Measurements from ENCODE around the gene ZBTB24. TPM values are rescaled to one million over a fixed set of nuclear protein-coding genes. Genes with fewer than 3 reads are reported as not detected.

The ZBTB24 gene
- total and polyA plus RNA-seq, 2 donors (not counting 3 experiments of a cell fraction or from before 2014, with no cell fraction given), result 1.9 to 6.2 TPM

DNA sequence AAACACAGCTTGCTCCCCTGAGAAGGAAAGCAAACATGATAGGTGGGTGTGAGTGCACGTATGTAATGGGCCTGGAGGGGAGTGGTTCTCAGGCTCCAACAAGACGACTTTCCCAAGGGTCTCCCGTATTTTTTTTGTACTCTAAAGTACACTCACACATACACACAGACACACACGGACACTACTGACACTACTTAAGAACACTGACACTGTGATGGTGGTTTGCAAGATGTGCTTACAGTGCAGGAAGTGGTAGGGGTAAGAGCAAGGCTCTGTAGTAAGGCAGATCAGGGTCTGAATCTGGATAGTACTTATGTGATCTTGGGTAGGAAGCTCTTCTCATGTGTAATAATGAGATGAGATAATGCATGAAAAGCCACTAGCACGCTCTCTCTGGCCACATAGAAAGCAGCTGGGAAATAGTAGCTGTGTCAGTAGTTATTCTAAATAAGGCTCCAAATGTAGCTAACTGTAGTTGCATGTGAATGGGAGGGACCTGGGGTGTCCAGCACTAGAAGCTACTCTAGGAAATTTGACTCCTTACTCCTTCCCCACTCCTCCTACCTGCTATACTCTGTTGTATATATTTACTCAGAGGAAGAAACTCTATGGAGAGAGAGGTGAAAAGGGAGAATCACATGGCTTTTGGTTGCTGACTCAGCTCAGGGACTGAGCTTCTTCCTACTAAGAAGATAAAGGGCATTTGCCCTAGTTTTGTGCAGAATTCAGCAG lies 8.4 kb upstream of the ZBTB24 start:
- DNase-seq (ENCODE audit: low read depth, low spot score) (no peak), FAIRE-seq (no peak)
- no peak overlapping the region for H3K4me2 ChIP-seq (ENCODE audit: insufficient read depth, low read length)
- no peaks in the 10 kb centered on the region for H3K36me3 ChIP-seq (ENCODE audit: control insufficient read depth in 2 of 2, extremely low read depth in 1 of 2, insufficient read depth in 2 of 2, low read length in 2 of 2)
- H3K9ac ChIP-seq (replicated peaks; ENCODE audit: extremely low read depth, insufficient read depth, low read length), result no peak overlapping the region
- intact Hi-C loops (cut with micrococcal nuclease), result no loop called here
- no peaks in the 10 kb centered on the region for H3K9me1 ChIP-seq (replicated peaks; ENCODE audit: control insufficient read depth, extremely low read depth, insufficient read depth, low read length)
- H3K4me1 ChIP-seq (ENCODE audit: control insufficient read depth, extremely low read depth, insufficient read depth, low read length), result no peaks in the 10 kb centered on the region
- no peak overlapping the region for H2AFZ ChIP-seq (ENCODE audit: low read depth, low read length)
- H3K79me2 ChIP-seq (ENCODE audit: control insufficient read depth, insufficient read depth, low read length), result no peaks in the 10 kb centered on the region
- TF ChIP-seq, protein P1, sequence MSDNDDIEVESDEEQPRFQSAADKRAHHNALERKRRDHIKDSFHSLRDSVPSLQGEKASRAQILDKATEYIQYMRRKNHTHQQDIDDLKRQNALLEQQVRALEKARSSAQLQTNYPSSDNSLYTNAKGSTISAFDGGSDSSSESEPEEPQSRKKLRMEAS (IDR thresholded peaks at IDR 0.05; ENCODE audit: insufficient read depth, insufficient read length), result no peak
- no TSS peak for BruUV-seq (replicated peaks)
- ChIA-PET POLR2A (no interaction called here), CTCF (interaction anchor here (1.0 to 1.3 kb wide), 3 partner anchors 36 to 901 kb away, joined by 3 to 4 read pairs (median 3); no protein-coding TSS in a partner anchor)
- H3K4me3 ChIP-seq (replicated peaks in 1 of 3; ENCODE audit: insufficient read depth in 1 of 3, low read depth in 1 of 3, low read length in 3 of 3), result no peak overlapping the region
- no peaks in the 10 kb centered on the region for H3K9me3 ChIP-seq (replicated peaks; ENCODE audit: control insufficient read depth, insufficient read depth, low read length)
- no peaks in the 10 kb centered on the region for H4K20me1 ChIP-seq (replicated peaks; ENCODE audit: control insufficient read depth, extremely low read depth, insufficient read depth, low read length)
- dilution Hi-C loops (cut with MboI; ENCODE audit: extremely low pct_ligation_motif_present, low sequenced_read_pairs), result no loop called here
- no peak overlapping the region for H3K27ac ChIP-seq (ENCODE audit: insufficient read depth, low read depth, low read length)
- peaks cover 16 to 23% of the 10 kb centered on the region in 2 experiments for H3K27me3 ChIP-seq (ENCODE audit: control insufficient read depth in 2 of 2, insufficient read depth in 2 of 2, low read length in 2 of 2)

DNA sequence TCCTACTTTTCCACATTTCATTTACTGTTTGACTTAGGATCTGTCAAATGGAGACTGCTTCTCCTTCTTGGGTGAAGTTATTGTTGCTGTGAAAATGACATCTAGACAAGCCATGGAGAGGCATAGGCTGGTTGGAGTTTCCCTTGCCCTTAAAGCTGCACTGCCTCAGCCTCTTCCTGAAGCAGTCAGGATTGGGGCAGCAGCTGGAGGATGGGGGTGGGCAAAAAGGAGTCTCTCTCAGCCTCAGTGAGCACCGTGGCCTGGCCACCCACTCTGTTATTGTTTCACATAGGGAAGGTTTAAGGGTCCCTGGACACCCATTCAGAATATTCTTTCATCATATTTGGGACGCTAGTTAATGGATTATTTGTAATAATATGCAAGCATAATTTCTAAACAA lies 7.7 kb upstream of the ZBTB24 start:
- H3K36me3 ChIP-seq (ENCODE audit: control insufficient read depth in 2 of 2, extremely low read depth in 1 of 2, insufficient read depth in 2 of 2, low read length in 2 of 2), result no peaks in the 10 kb centered on the region
- no peak overlapping the region for H3K4me3 ChIP-seq (replicated peaks in 1 of 3; ENCODE audit: insufficient read depth in 1 of 3, low read depth in 1 of 3, low read length in 3 of 3)
- POLR2A ChIA-PET, result no interaction called here
- no peak overlapping the region for H3K27ac ChIP-seq (ENCODE audit: insufficient read depth, low read depth, low read length)
- intact Hi-C loops (cut with micrococcal nuclease) (no loop called here), dilution Hi-C loops (cut with MboI; ENCODE audit: extremely low pct_ligation_motif_present, low sequenced_read_pairs) (no loop called here)
- CTCF ChIA-PET, result interaction anchor here (1.0 kb wide), 1 partner anchor 37 kb away, joined by 3 read pairs; no protein-coding TSS in a partner anchor
- no peak overlapping the region for H2AFZ ChIP-seq (ENCODE audit: low read depth, low read length)
- H3K9me1 ChIP-seq (replicated peaks; ENCODE audit: control insufficient read depth, extremely low read depth, insufficient read depth, low read length), result no peaks in the 10 kb centered on the region
- TF ChIP-seq JUN (IDR thresholded peaks at IDR 0.05; ENCODE audit: borderline replicate concordance, insufficient read depth, insufficient read length, low read depth) (no peak), POLR2A (IDR thresholded peaks at IDR 0.05; ENCODE audit: low read depth, low read length) (no peak), MYC (IDR thresholded peaks at IDR 0.05; ENCODE audit: low read depth, low read length) (no peak), FOS (IDR thresholded peaks at IDR 0.05; ENCODE audit: borderline replicate concordance, insufficient read depth, low read length) (no peak), EZH2 (IDR thresholded peaks at IDR 0.05; ENCODE audit: borderline replicate concordance, low read depth, low read length, severe bottlenecking) (no peak), GATA2 (IDR thresholded peaks at IDR 0.05; ENCODE audit: insufficient read depth, insufficient read length, low read depth, low read length) (no peak), POLR2AphosphoS5 (IDR thresholded peaks at IDR 0.05; ENCODE audit: insufficient read depth, low read depth, low read length) (no peak)
- TF ChIP-seq, protein P1 (IDR thresholded peaks at IDR 0.05; ENCODE audit: insufficient read depth, insufficient read length), result no peak
- TF ChIP-seq, protein P2, sequence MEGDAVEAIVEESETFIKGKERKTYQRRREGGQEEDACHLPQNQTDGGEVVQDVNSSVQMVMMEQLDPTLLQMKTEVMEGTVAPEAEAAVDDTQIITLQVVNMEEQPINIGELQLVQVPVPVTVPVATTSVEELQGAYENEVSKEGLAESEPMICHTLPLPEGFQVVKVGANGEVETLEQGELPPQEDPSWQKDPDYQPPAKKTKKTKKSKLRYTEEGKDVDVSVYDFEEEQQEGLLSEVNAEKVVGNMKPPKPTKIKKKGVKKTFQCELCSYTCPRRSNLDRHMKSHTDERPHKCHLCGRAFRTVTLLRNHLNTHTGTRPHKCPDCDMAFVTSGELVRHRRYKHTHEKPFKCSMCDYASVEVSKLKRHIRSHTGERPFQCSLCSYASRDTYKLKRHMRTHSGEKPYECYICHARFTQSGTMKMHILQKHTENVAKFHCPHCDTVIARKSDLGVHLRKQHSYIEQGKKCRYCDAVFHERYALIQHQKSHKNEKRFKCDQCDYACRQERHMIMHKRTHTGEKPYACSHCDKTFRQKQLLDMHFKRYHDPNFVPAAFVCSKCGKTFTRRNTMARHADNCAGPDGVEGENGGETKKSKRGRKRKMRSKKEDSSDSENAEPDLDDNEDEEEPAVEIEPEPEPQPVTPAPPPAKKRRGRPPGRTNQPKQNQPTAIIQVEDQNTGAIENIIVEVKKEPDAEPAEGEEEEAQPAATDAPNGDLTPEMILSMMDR (IDR thresholded peaks at IDR 0.05; ENCODE audit: extremely low read depth in 1 of 2, insufficient read depth in 1 of 2, low read depth in 1 of 2, low read length in 2 of 2), result no peak
- no peak overlapping the region for H3K4me2 ChIP-seq (ENCODE audit: insufficient read depth, low read length)
- peaks cover 16 to 23% of the 10 kb centered on the region in 2 experiments for H3K27me3 ChIP-seq (ENCODE audit: control insufficient read depth in 2 of 2, insufficient read depth in 2 of 2, low read length in 2 of 2)
- DNase-seq (ENCODE audit: low read depth, low spot score) (no peak), FAIRE-seq (no peak)
- H3K4me1 ChIP-seq (ENCODE audit: control insufficient read depth, extremely low read depth, insufficient read depth, low read length), result no peaks in the 10 kb centered on the region
- no peaks in the 10 kb centered on the region for H3K79me2 ChIP-seq (ENCODE audit: control insufficient read depth, insufficient read depth, low read length)
- no peaks in the 10 kb centered on the region for H4K20me1 ChIP-seq (replicated peaks; ENCODE audit: control insufficient read depth, extremely low read depth, insufficient read depth, low read length)
- BruUV-seq (replicated peaks), result no TSS peak
- H3K9ac ChIP-seq (replicated peaks; ENCODE audit: extremely low read depth, insufficient read depth, low read length), result no peak overlapping the region
- no peaks in the 10 kb centered on the region for H3K9me3 ChIP-seq (replicated peaks; ENCODE audit: control insufficient read depth, insufficient read depth, low read length)

All from endothelial cell of umbilical vein (primary cell).